Measurements from ENCODE around the gene CHRNA4. TPM values are rescaled to one million over a fixed set of nuclear protein-coding genes. Genes with fewer than 3 reads are reported as not detected.
"Not testable (repeated sequence)": the region's sequence is repeated elsewhere in the genome, so short reads cannot be mapped to it uniquely, and the experiment has no call there.

Gene CHRNA4
- polyA plus RNA-seq, 1 donor: 0.45 TPM

GRCh38 chr20:63386491-63386890 lies 25.3 kb upstream of the CHRNA4 start:
- H3K9me3 ChIP-seq (ENCODE audit: control insufficient read depth, low read depth, low read length): peaks cover 8% of the 10 kb centered on the region
- 100% methylated on average over 3 of the region's 18 CpGs for WGBS (ENCODE audit: insufficient coverage, low lambda C conversion rate)
- H3K27me3 ChIP-seq (ENCODE audit: control insufficient read depth, insufficient read depth, low read length): peaks cover 2% of the 10 kb centered on the region
- no peak overlapping the region for H3K4me3 ChIP-seq (ENCODE audit: low read length)
- no peaks in the 10 kb centered on the region for H3K36me3 ChIP-seq (ENCODE audit: control insufficient read depth, insufficient read depth, low read length)
- no peaks in the 10 kb centered on the region for H3K4me1 ChIP-seq (ENCODE audit: control insufficient read depth, insufficient read depth, low read length)
- no peak overlapping the region for H3K27ac ChIP-seq (ENCODE audit: low read length)
- DNase-seq: no peak

GRCh38 chr20:63385819-63386218 lies 24.7 kb upstream of the CHRNA4 start:
- Histone ChIP-seq H3K27ac (ENCODE audit: low read length) (no peak overlapping the region), H3K27me3 (ENCODE audit: control insufficient read depth, insufficient read depth, low read length) (peaks cover 2% of the 10 kb centered on the region), H3K36me3 (ENCODE audit: control insufficient read depth, insufficient read depth, low read length) (no peaks in the 10 kb centered on the region), H3K9me3 (ENCODE audit: control insufficient read depth, low read depth, low read length) (peaks cover 8% of the 10 kb centered on the region), H3K4me3 (ENCODE audit: low read length) (no peak overlapping the region), H3K4me1 (ENCODE audit: control insufficient read depth, insufficient read depth, low read length) (no peaks in the 10 kb centered on the region)
- 80% methylated on average over 2 of the region's 6 CpGs for WGBS (ENCODE audit: insufficient coverage, low lambda C conversion rate)
- DNase-seq: no peak

GRCh38 chr20:63384336-63384735 lies 23.2 kb upstream of the CHRNA4 start:
- H3K9me3 ChIP-seq (ENCODE audit: control insufficient read depth, low read depth, low read length): peaks cover 5% of the 10 kb centered on the region
- H3K4me1 ChIP-seq (ENCODE audit: control insufficient read depth, insufficient read depth, low read length): no peaks in the 10 kb centered on the region
- WGBS (ENCODE audit: insufficient coverage, low lambda C conversion rate): 80% methylated on average over 1 of the region's 18 CpGs
- no peaks in the 10 kb centered on the region for H3K36me3 ChIP-seq (ENCODE audit: control insufficient read depth, insufficient read depth, low read length)
- DNase-seq: no peak
- H3K27ac ChIP-seq (ENCODE audit: low read length): no peak overlapping the region
- peaks cover 2% of the 10 kb centered on the region for H3K27me3 ChIP-seq (ENCODE audit: control insufficient read depth, insufficient read depth, low read length)
- H3K4me3 ChIP-seq (ENCODE audit: low read length): no peak overlapping the region

- no peaks in the 10 kb centered on the region for H3K36me3 ChIP-seq (ENCODE audit: control insufficient read depth, insufficient read depth, low read length)
- H3K4me3 ChIP-seq (ENCODE audit: low read length): no peak overlapping the region
- WGBS (ENCODE audit: insufficient coverage, low lambda C conversion rate): no CpG with 5 or more reads among the region's 11 CpGs
- H3K27me3 ChIP-seq (ENCODE audit: control insufficient read depth, insufficient read depth, low read length): peaks cover 5% of the 10 kb centered on the region
- H3K4me1 ChIP-seq (ENCODE audit: control insufficient read depth, insufficient read depth, low read length): no peaks in the 10 kb centered on the region
- H3K9me3 ChIP-seq (ENCODE audit: control insufficient read depth, low read depth, low read length): peaks cover 5% of the 10 kb centered on the region
- DNase-seq: no peak
- H3K27ac ChIP-seq (ENCODE audit: low read length): no peak overlapping the region
These were observed 22.4 kb upstream of the CHRNA4 start for GRCh38 chr20:63383556-63383955.

GRCh38 chr20:63382551-63383300 lies 21.6 kb upstream of the CHRNA4 start:
- 60% methylated on average over 1 of the region's 17 CpGs for WGBS (ENCODE audit: insufficient coverage, low lambda C conversion rate)
- Histone ChIP-seq H3K4me1 (ENCODE audit: control insufficient read depth, insufficient read depth, low read length) (peaks cover 5% of the 10 kb centered on the region), H3K9me3 (ENCODE audit: control insufficient read depth, low read depth, low read length) (peaks cover 5% of the 10 kb centered on the region), H3K4me3 (ENCODE audit: low read length) (no peak overlapping the region), H3K27ac (ENCODE audit: low read length) (no peak overlapping the region), H3K36me3 (ENCODE audit: control insufficient read depth, insufficient read depth, low read length) (no peaks in the 10 kb centered on the region), H3K27me3 (ENCODE audit: control insufficient read depth, insufficient read depth, low read length) (peaks cover 11% of the 10 kb centered on the region)
- DNase-seq: no peak

GRCh38 chr20:63381781-63382431 lies 20.8 kb upstream of the CHRNA4 start:
- Histone ChIP-seq H3K27ac (ENCODE audit: low read length) (no peak overlapping the region), H3K4me3 (ENCODE audit: low read length) (no peak overlapping the region), H3K9me3 (ENCODE audit: control insufficient read depth, low read depth, low read length) (peaks cover 5% of the 10 kb centered on the region), H3K4me1 (ENCODE audit: control insufficient read depth, insufficient read depth, low read length) (peaks cover 13% of the 10 kb centered on the region), H3K27me3 (ENCODE audit: control insufficient read depth, insufficient read depth, low read length) (peaks cover 19% of the 10 kb centered on the region), H3K36me3 (ENCODE audit: control insufficient read depth, insufficient read depth, low read length) (no peaks in the 10 kb centered on the region)
- DNase-seq: peak in 1 of 2 donors; percentile 17
- no CpG with 5 or more reads among the region's 22 CpGs for WGBS (ENCODE audit: insufficient coverage, low lambda C conversion rate)

GRCh38 chr20:63380346-63380870 lies 19.3 kb upstream of the CHRNA4 start:
- peaks cover 16% of the 10 kb centered on the region for H3K4me1 ChIP-seq (ENCODE audit: control insufficient read depth, insufficient read depth, low read length)
- H3K27ac ChIP-seq (ENCODE audit: low read length): no peak overlapping the region
- DNase-seq: no peak
- no peak overlapping the region for H3K4me3 ChIP-seq (ENCODE audit: low read length)
- WGBS (ENCODE audit: insufficient coverage, low lambda C conversion rate): no CpG with 5 or more reads among the region's 21 CpGs
- no peaks in the 10 kb centered on the region for H3K9me3 ChIP-seq (ENCODE audit: control insufficient read depth, low read depth, low read length)
- H3K36me3 ChIP-seq (ENCODE audit: control insufficient read depth, insufficient read depth, low read length): no peaks in the 10 kb centered on the region
- H3K27me3 ChIP-seq (ENCODE audit: control insufficient read depth, insufficient read depth, low read length): peaks cover 17% of the 10 kb centered on the region

GRCh38 chr20:63379872-63380271 lies 18.7 kb upstream of the CHRNA4 start:
- H3K4me3 ChIP-seq (ENCODE audit: low read length); DNase-seq; H3K27ac ChIP-seq (ENCODE audit: low read length); H3K9me3 ChIP-seq (ENCODE audit: control insufficient read depth, low read depth, low read length); H3K36me3 ChIP-seq (ENCODE audit: control insufficient read depth, insufficient read depth, low read length): not testable (repeated sequence)
- WGBS (ENCODE audit: insufficient coverage, low lambda C conversion rate): no CpG with 5 or more reads among the region's 9 CpGs
- peaks cover 20% of the 10 kb centered on the region for H3K4me1 ChIP-seq (ENCODE audit: control insufficient read depth, insufficient read depth, low read length)
- H3K27me3 ChIP-seq (ENCODE audit: control insufficient read depth, insufficient read depth, low read length): peaks cover 17% of the 10 kb centered on the region

- WGBS (ENCODE audit: insufficient coverage, low lambda C conversion rate): no CpG with 5 or more reads among the region's 11 CpGs
- Histone ChIP-seq H3K27ac (ENCODE audit: low read length) (no peak overlapping the region), H3K4me1 (ENCODE audit: control insufficient read depth, insufficient read depth, low read length) (peaks cover 25% of the 10 kb centered on the region), H3K9me3 (ENCODE audit: control insufficient read depth, low read depth, low read length) (no peaks in the 10 kb centered on the region), H3K36me3 (ENCODE audit: control insufficient read depth, insufficient read depth, low read length) (no peaks in the 10 kb centered on the region), H3K4me3 (ENCODE audit: low read length) (no peak overlapping the region), H3K27me3 (ENCODE audit: control insufficient read depth, insufficient read depth, low read length) (peaks cover 17% of the 10 kb centered on the region)
- DNase-seq: no peak
These were observed 18.1 kb upstream of the CHRNA4 start for GRCh38 chr20:63379296-63379695.

- Histone ChIP-seq H3K4me3 (ENCODE audit: low read length) (no peak overlapping the region), H3K4me1 (ENCODE audit: control insufficient read depth, insufficient read depth, low read length) (peaks cover 32% of the 10 kb centered on the region), H3K36me3 (ENCODE audit: control insufficient read depth, insufficient read depth, low read length) (no peaks in the 10 kb centered on the region), H3K27ac (ENCODE audit: low read length) (no peak overlapping the region), H3K27me3 (ENCODE audit: control insufficient read depth, insufficient read depth, low read length) (peaks cover 17% of the 10 kb centered on the region), H3K9me3 (ENCODE audit: control insufficient read depth, low read depth, low read length) (no peaks in the 10 kb centered on the region)
- DNase-seq: no peak
- WGBS (ENCODE audit: insufficient coverage, low lambda C conversion rate): no CpG with 5 or more reads among the region's 12 CpGs
These were observed 17.5 kb upstream of the CHRNA4 start for GRCh38 chr20:63378626-63379025.

Data from large intestine (tissue), 3 donors.